ENCODE data around the gene BIRC6.
"Not testable (repeated sequence)": the region's sequence is repeated elsewhere in the genome, so short reads cannot be mapped to it uniquely, and the experiment has no call there.

BIRC6 gene

DNA sequence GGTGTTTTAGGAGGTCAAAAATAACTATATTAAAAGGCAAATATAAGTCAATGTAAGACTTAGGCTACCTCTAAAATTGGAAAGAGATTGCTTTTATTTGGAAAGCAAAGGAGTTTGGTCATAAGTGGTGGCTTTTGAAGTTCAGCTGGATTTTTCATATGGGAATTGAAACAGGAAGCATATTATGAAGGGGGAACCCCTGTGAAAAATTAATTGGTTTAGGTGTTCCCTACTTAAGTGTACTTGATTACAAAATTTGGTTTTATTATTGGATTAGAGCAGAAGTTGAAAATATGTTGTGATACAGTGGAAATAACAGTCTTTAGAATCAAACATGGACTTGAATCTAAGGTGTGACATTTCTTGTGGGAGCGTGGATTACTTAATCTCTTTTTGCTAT, 149.6 kb downstream of the BIRC6 start:
- peak in 1 of 2 donors; percentile 20 for DNase-seq

GRCh38 chr2:32514946-32515345, 158.1 kb downstream of the BIRC6 start:
- DNase-seq: peak in 1 of 2 donors; percentile 34

DNA sequence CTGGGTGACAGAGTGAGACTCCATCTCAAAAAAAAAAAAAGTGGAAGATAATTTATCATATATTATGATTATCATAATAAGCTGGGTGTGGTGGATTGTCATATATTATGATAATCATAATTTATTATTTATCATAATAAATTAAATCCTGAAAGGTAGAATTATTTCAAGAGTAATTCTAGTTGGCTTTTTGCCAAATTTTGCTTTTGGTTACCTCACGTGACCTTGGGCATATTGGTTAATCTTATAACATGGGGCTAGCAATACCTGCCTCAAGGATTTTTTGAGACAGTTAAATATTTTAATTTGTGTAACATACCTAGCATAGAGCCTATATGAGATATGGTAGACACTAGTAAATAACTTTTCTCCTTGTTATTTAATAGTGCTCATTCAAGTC, 159.7 kb downstream of the BIRC6 start:
- no peak for DNase-seq

- no peak for DNase-seq
Observed at GRCh38 chr2:32522770-32523169, 165.9 kb downstream of the BIRC6 start.

DNA sequence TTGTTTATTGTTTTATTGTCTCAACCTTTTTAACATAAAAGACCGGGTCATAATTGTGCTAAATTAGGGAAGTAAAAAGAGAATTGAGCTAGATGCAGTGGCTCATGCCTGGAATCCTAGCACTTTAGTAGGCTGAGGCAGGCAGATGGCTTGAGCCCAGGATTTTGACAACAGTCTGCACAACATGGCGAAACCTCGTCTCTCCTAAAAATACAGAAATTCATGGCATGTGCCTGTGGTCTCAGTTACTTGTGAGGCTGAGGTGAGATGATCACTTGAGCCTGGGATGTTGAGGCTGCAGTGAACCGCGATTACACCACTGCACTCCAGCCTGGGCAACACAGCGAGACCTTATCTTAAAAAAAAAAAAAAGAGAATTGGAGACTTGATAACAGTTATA, 166.9 kb downstream of the BIRC6 start:
- no peak for DNase-seq

GRCh38 chr2:32532341-32532740, 175.5 kb downstream of the BIRC6 start:
- DNase-seq: no peak

DNA sequence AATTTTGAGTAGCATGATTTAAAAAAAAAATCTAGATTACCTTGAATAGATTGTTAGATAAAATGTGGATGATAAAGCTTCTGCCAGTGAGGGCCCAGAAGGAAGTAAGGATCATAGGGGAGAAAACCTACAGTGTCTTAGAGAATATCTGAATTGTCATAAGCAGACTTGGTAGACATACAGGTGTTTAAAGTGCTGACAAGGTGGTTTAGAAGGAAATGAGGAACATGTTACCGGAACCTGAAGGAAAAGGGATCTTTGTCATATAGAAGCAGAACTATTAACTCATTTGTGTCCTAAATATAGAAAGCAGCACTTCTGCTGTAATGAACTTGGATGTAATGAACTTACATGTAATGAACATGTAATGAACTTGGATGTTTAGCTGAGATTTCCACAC, 176.1 kb downstream of the BIRC6 start:
- no peak for DNase-seq

DNA sequence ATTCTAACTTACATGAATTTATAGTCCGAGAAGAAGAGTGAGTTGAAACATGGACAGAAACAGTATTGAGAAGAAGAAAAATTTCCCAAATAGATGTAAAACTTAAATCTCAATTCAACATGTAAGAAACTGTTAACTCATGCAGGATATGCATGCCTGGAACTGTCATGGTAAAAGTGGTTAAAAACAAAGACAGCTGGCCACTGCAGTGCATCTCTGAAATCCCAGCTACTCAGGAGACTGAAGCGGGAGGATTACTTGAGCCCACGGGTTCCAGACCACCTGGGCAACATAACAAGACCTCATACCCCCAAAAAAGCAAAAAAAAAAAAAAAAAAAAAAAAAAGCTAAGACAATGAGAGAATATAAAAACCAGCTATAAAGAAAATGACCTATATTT, 178.0 kb downstream of the BIRC6 start:
- DNase-seq: no peak

DNA sequence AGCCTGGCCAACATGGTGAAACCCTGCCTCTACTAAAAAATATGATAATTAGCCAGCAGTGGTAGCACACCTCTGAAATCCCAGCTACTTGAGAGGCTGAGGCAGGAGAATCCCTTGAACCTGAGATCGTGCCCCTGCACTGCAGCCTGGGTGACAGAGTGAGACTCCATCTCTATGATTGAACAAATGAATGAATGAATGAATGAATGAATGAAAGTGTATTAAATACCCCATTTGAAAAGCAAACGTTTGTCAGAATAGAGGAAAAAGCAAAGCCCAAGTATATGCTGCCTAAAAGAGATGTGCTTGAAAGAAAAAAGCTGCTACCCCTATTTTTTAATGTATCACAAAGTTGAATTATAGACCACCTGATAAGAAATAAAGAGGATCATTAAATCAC, 181.9 kb downstream of the BIRC6 start:
- DNase-seq: no peak

DNA sequence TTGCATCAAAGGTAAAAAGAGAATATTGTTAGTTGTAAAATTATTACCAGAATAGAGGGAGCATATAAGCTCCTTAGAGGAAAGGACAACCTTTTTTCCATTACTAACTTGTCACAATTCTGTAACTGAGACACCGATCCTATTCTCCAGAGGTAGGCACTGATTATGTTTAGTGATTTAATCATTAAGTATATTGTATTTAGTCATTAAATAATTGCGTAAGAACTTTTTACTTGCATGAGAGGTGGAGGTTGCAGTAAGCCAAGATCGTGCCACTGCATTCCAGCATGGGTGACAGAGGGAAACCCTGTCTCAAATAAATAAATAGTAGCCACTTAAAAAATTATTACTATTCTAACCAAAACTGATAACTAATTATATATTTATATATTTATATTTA, 195.7 kb downstream of the BIRC6 start:
- DNase-seq: not testable (repeated sequence)

GRCh38 chr2:32553829-32554432, 197.1 kb downstream of the BIRC6 start:
- peak; percentile 48 to 83 for DNase-seq

- no peak for DNase-seq
Observed at GRCh38 chr2:32558492-32558891, 201.7 kb downstream of the BIRC6 start.

DNA sequence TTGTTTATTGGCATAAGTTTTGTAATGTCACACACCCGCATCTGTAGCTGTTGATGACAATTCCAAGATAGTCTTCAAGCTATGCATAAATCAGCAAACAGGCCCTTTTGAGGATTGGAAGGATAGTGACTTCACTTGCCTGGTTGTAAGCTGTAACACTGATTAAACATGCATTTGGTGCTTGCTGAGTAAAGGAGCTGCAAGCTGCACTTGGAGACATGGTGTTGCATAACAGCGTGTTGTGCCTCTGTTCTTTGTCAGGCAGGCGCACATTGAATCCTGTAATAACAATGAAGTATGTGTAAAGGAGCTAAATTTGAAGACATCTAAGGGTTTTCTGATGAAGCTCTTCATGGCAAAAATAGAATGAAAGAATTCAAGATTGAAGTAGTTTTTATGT, 202.3 kb downstream of the BIRC6 start:
- peak; percentile 48 to 67 for DNase-seq

DNA sequence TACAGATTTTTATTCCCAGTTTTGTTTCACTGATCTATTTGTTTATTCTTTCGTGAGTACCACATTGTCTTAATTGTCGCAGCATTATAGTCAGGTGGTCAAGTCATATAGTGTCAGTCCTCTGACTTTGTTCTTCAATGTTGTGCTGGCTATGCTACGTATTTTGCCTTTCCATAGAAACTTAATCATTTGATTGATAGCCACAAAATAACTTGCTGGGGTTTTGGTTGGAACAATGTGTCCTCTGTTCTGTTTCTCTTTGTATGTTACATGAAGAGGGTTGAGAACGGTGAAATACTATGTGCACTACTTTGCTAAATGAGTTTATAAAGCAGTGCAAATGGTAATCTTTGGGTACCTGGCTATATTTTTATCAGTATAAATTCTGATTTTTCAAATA, 206.1 kb downstream of the BIRC6 start:
- no peak for DNase-seq

GRCh38 chr2:32564417-32565035, 207.7 kb downstream of the BIRC6 start:
- no peak for DNase-seq

GRCh38 chr2:32565902-32566301, 209.1 kb downstream of the BIRC6 start:
- DNase-seq: no peak

GRCh38 chr2:32572030-32572429, 215.2 kb downstream of the BIRC6 start:
- DNase-seq: no peak

GRCh38 chr2:32572737-32573136, 215.9 kb downstream of the BIRC6 start:
- DNase-seq: no peak

- peak in 1 of 2 donors; percentile 15 for DNase-seq
Observed at GRCh38 chr2:32591669-32592463, 235.0 kb downstream of the BIRC6 start.

DNA sequence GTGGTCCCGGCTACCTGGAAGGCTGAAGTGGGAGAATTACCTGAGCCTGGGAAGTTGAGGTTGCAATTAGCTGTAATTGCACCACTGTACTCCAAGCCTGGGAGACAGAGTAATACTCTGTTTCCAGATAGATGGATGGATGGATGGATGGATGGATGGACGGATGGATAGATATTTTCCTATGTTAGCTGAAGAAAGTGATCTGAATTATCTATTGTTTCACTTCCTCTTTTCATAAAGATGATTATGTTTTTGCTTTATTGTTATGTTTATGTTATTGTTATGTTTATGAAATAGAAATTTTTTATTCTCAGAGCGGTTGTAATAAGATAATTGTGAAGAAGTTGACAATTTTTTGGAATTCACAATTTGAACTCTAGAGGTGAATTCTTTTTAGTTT, 237.8 kb downstream of the BIRC6 start:
- no peak for DNase-seq

DNA sequence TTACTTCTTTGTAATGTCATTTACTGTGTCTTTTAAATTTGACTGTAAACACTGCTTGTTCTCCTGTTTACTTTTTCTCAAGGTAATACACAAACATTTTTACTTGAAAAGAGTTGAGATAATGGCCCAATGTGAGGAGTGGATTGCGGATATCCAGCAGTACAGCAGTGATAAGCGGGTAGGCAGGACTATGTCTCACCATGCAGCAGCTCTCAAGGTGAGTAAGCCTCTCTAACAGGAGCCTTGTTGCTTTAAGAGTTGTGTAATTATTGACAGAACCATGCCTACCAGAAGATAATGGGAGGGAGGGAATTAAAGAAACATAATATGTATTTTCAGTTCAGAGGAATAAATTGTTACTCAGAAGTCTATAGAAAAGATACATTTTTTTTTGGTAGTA, 254.5 kb downstream of the BIRC6 start:
- DNase-seq: no peak

- no peak for DNase-seq
Observed at GRCh38 chr2:32611771-32612170, 254.9 kb downstream of the BIRC6 start.

DNA sequence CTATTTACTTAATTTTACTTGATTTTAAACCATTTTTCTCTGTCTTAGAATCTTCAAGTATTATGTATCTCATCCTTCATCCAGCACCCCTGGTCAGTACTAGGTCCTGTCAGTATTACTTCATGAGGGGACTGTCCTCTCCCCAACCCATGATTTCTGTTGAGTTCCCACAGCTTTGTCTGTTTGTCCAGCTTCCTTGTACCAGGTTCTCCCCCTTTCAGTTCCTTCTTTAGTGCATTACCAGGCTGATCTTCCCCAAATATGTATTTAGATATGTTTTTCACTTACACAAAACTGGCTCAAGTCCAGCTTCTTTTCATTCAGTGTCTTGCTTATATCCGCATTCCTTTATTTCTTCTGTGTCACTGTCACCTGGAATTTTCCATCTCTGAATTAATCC, 257.3 kb downstream of the BIRC6 start:
- peak; percentile 61 to 66 for DNase-seq

DNA sequence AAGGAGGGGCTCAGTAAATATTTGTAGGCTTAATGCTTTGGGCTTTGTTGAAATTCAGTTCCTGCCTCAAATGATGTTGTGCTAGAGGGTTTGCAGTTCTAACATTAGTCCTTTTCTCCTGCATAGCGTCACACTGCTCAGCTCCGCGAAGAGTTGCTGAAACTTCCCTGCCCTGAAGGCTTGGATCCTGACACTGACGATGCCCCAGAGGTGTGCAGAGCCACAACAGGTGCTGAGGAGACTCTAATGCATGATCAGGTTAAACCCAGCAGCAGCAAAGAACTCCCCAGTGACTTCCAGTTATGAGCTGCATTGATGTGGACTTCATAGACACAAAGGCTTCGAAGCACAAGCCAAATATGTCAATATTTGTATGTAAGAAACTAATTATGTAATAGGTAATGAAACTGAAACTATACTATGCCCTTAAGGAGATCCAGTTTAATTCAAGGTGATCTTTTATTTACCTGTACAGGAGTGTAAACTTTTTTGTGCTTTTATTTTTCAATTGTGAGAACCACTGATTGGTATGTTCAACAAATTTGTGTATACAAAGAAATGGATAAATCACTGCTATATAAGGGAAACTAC, 260.9 kb downstream of the BIRC6 start:
- no peak for DNase-seq

Measured in inflammatory macrophage (primary cell).